Activated CD8-positive, alpha-beta T cell treated with anti-CD3 and anti-CD28 coated beads, Interleukin-2, amount 10 ng/mL, durations not matched to agents 7 days and 5 days (primary cell): ENCODE data around the gene SRPK2. TPM values are rescaled to one million over a fixed set of nuclear protein-coding genes. Genes with fewer than 3 reads are reported as not detected.
"Not testable (repeated sequence)": the region's sequence is repeated elsewhere in the genome, so short reads cannot be mapped to it uniquely, and the experiment has no call there.

ENCODE experiments used
- ATAC-seq: fragments of 150-1000 bp; cut with Tn5 transposase; one replicate; pipeline ENCODE4 v1.10.0; 2021; ENCODE audit warnings: moderate library complexity
- CTCF ChIA-PET: fragments of 350-600 bp; sonication (Branson Sonifier 250); formaldehyde crosslinking; loops from one replicate; lab custom pipeline; 2021; ENCODE audit warnings: antibody characterized with exemption; lab: Charles Lee
- POLR2A ChIA-PET: fragments of 350-600 bp; sonication (Branson Sonifier 250); formaldehyde crosslinking; loops from one replicate; lab custom pipeline; 2021; ENCODE audit warnings: antibody characterized with exemption; lab: Charles Lee
- DNase-seq: peaks from one replicate; pipeline ENCODE4 v3.0.0-alpha.2; 2020
- H3K27ac Mint-ChIP-seq: one replicate; pipeline ENCODE4 v1.8.0; 2021; ENCODE audit warnings: mild to moderate bottlenecking, mixed read lengths
- H3K27me3 Mint-ChIP-seq: one replicate; pipeline ENCODE4 v1.8.0; 2021; ENCODE audit warnings: low read depth, mixed read lengths
- H3K36me3 Mint-ChIP-seq: one replicate; pipeline ENCODE4 v1.8.0; 2021; ENCODE audit warnings: low read depth, mixed read lengths
- H3K4me1 Mint-ChIP-seq: one replicate; pipeline ENCODE4 v1.8.0; 2021; ENCODE audit warnings: low read depth, mixed read lengths
- H3K4me3 Mint-ChIP-seq: one replicate; pipeline ENCODE4 v1.8.0; 2021; ENCODE audit warnings: mild to moderate bottlenecking, mixed read lengths
- H3K9me3 Mint-ChIP-seq: one replicate; pipeline ENCODE4 v1.8.0; 2022; ENCODE audit warnings: mixed read lengths; ENCODE audit not compliant: insufficient read depth
- total RNA-seq, 2 experiments: library from RNA; stranded (reverse); gene quantifications; one replicate each; pipeline ENCODE4 v1.2.3, GENCODE V29; 2021

SRPK2 gene
- total RNA-seq, 2 experiments from 2014 or later: 34.5 to 35.9 TPM

DNA sequence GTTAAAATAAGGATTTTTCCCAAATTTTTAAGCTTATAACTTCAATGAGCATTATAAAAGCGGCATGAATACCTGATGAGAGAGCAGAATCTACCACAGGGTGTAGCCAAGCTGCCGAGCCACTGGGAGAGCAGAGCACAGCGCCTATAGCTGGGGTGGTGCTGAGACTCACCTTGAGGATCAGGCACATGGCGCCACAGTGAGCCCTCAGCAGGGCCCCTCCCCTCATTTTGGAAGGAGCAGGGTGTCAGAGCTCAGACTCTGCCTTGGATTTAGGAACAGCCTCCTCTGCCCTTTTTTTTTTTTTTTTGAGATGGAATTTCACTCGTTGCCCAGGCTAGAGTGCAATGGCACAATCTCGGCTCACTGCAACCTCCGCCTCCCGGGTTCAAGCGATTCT, 118.6 kb downstream of the SRPK2 start:
- Mint-ChIP-seq H3K27ac (no peak overlapping the region), H3K9me3 (no peaks in the 10 kb centered on the region), H3K27me3 (no peaks in the 10 kb centered on the region), H3K4me3 (no peak overlapping the region), H3K36me3 (no peaks in the 10 kb centered on the region), H3K4me1 (peaks cover 23% of the 10 kb centered on the region)
- ChIA-PET CTCF (no interaction called here), POLR2A (interaction anchor here (0.5 to 1.1 kb wide), 3 partner anchors 8 to 262 kb away, joined by 3 read pairs; no protein-coding TSS in a partner anchor)
- ATAC-seq: no peak
- DNase-seq: no peak

DNA sequence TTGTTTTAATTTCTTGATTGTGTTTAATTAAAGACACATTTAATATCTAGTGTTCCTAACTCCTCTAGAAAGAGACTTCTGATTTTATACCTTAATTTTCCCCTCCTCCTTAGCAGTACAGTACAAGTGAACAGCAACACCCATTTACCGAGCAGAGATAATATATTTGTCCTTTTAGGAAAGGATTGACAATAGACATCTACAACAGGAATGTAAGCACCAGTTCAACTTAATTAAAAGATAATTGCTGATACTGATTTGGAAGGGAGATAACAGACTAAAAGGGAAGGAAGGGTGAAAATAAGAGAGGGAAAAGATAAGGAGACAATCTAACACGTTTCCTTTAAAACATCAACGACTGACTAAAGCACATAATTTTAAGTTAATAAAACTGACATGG, 119.3 kb downstream of the SRPK2 start:
- no peaks in the 10 kb centered on the region for H3K36me3 Mint-ChIP-seq
- CTCF ChIA-PET: no interaction called here
- H3K27me3 Mint-ChIP-seq: no peaks in the 10 kb centered on the region
- peak overlapping the region; percentile 60 for H3K27ac Mint-ChIP-seq
- H3K4me1 Mint-ChIP-seq: peaks cover 23% of the 10 kb centered on the region
- no peaks in the 10 kb centered on the region for H3K9me3 Mint-ChIP-seq
- peak overlapping the region; percentile 73 for H3K4me3 Mint-ChIP-seq
- no peak for DNase-seq
- POLR2A ChIA-PET: interaction anchor here (1.2 to 1.3 kb wide), 2 partner anchors 10 to 262 kb away, joined by 3 to 5 read pairs; partner anchors contain the start of gene RINT1
- ATAC-seq: peak; percentile 32

DNA sequence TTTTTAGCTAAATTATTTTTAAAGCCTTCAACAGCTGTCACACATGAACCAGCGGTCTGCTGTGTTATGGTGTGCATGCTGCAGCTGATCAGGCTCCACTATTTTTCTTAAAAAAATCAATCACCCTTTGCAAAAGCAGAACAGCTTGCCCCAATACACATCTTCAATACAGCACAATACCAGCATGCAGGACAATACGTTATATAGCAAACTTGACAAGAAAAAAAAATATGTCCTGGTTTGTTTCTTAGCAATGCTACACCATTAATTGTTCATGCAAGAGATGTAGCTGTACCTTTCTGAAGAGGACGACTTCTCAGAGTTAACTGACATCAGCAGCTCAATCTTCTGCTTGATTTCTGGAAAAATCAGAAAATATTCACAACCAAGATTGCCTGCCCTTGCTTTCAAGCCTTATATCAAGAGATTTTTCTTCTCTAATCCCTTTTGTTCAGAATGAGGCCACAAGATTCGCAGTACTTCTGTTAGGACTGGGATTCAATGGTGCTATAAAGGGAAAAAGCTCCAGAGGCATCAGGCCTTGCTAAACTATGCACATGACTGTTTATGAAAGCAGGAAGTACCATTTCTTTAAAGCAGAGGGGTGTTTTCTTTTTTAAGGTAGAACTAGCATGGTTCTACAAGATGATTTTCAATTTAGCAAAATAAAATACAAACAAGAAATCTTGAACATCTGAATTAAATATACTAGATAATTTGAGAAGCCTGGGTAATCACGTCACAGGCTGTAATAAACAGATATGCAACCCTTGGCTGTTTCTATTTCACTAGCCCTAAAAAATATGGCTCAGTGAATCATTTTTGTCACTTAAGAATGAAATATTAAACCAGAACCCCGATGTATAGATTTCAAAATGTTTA, 120.0 kb downstream of the SRPK2 start:
- peaks cover 23% of the 10 kb centered on the region for H3K4me1 Mint-ChIP-seq
- ChIA-PET POLR2A (interaction anchor here (0.7 to 1.3 kb wide), 4 partner anchors 11 to 263 kb away, joined by 3 to 5 read pairs (median 3); partner anchors contain the start of gene RINT1), CTCF (interaction anchor here (1.0 to 1.4 kb wide), 4 partner anchors 18 to 288 kb away, joined by 3 to 8 read pairs (median 4); no protein-coding TSS in a partner anchor)
- DNase-seq (no peak), ATAC-seq (peak; percentile 78)
- H3K4me3 Mint-ChIP-seq: peak overlapping the region; percentile 73
- no peaks in the 10 kb centered on the region for H3K36me3 Mint-ChIP-seq
- no peaks in the 10 kb centered on the region for H3K9me3 Mint-ChIP-seq
- H3K27me3 Mint-ChIP-seq: no peaks in the 10 kb centered on the region
- peak overlapping the region; percentile 60 for H3K27ac Mint-ChIP-seq

- ChIA-PET POLR2A (interaction anchor here (0.7 to 1.3 kb wide), 3 partner anchors 12 to 264 kb away, joined by 3 to 5 read pairs (median 3); partner anchors contain the start of gene RINT1), CTCF (interaction anchor here (1.0 to 1.4 kb wide), 4 partner anchors 17 to 287 kb away, joined by 3 to 8 read pairs (median 4); no protein-coding TSS in a partner anchor)
- H3K27me3 Mint-ChIP-seq: no peaks in the 10 kb centered on the region
- peak; percentile 73 for ATAC-seq
- H3K27ac Mint-ChIP-seq: no peak overlapping the region
- no peaks in the 10 kb centered on the region for H3K36me3 Mint-ChIP-seq
- H3K4me3 Mint-ChIP-seq: peak overlapping the region; percentile 73
- H3K9me3 Mint-ChIP-seq: no peaks in the 10 kb centered on the region
- DNase-seq: no peak
- peaks cover 23% of the 10 kb centered on the region for H3K4me1 Mint-ChIP-seq
Measured at GRCh38 chr7:105268056-105268455, 120.7 kb downstream of the SRPK2 start.

- Mint-ChIP-seq H3K4me3 (peak overlapping the region; percentile 55), H3K27me3 (no peaks in the 10 kb centered on the region), H3K4me1 (peaks cover 23% of the 10 kb centered on the region), H3K27ac (peak overlapping the region; percentile 40), H3K9me3 (no peaks in the 10 kb centered on the region), H3K36me3 (no peaks in the 10 kb centered on the region)
- POLR2A ChIA-PET: no interaction called here
- no peak for DNase-seq
- CTCF ChIA-PET: no interaction called here
- peak; percentile 50 for ATAC-seq
Measured at GRCh38 chr7:105267244-105267643, 121.5 kb downstream of the SRPK2 start.

DNA sequence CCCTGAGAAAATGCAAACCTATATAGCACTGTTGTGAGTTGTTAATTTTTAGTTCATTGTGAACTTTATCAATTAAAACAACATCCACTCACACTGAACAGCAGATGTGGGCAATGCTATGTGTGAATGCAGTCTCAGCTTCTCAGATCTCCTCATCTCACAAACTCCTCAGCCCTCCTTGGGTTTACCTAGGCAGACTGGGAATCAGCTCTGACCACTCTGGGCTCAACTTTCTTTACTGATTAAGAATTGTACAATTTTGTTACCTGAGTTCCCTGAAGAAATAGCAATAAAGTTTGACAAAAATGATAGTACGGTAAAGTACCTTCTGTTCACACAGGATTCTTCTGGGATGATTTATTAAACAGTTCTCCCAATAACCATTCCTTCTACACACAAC, 124.0 kb downstream of the SRPK2 start:
- ChIA-PET POLR2A (no interaction called here), CTCF (no interaction called here)
- H3K27ac Mint-ChIP-seq: no peak overlapping the region
- H3K4me1 Mint-ChIP-seq: peaks cover 19% of the 10 kb centered on the region
- H3K4me3 Mint-ChIP-seq: no peak overlapping the region
- ATAC-seq (no peak), DNase-seq (no peak)
- H3K9me3 Mint-ChIP-seq: no peaks in the 10 kb centered on the region
- H3K36me3 Mint-ChIP-seq: peaks cover 11% of the 10 kb centered on the region
- no peaks in the 10 kb centered on the region for H3K27me3 Mint-ChIP-seq

DNA sequence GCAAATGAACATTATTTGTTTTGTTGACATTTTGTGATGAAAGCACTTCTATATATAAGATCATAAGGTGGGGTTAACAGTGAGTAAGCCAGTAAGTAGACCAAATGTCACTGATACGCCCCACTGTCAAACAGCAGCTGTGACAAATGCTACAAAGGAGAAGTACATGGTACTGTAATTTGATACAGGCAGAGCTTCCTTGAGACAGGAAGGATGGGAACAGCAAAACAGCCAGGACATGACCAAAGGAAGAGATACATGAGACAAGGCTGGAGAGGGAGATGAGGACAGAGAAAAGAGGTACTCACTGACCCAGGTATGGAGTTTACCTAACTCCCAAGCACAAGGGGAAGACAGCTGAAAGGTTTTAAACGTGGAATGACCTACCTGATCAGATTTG, 127.0 kb downstream of the SRPK2 start:
- Mint-ChIP-seq H3K27ac (peak overlapping the region; percentile 4), H3K4me3 (no peak overlapping the region), H3K36me3 (peaks cover 11% of the 10 kb centered on the region), H3K4me1 (peaks cover 9% of the 10 kb centered on the region), H3K9me3 (no peaks in the 10 kb centered on the region), H3K27me3 (no peaks in the 10 kb centered on the region)
- ChIA-PET CTCF (interaction anchor here (0.9 to 1.0 kb wide), 2 partner anchors 9 to 281 kb away, joined by 3 read pairs; no protein-coding TSS in a partner anchor), POLR2A (interaction anchor here (0.5 to 1.4 kb wide), 2 partner anchors 9 to 160 kb away, joined by 3 read pairs; no protein-coding TSS in a partner anchor)
- DNase-seq (no peak), ATAC-seq (no peak)

DNA sequence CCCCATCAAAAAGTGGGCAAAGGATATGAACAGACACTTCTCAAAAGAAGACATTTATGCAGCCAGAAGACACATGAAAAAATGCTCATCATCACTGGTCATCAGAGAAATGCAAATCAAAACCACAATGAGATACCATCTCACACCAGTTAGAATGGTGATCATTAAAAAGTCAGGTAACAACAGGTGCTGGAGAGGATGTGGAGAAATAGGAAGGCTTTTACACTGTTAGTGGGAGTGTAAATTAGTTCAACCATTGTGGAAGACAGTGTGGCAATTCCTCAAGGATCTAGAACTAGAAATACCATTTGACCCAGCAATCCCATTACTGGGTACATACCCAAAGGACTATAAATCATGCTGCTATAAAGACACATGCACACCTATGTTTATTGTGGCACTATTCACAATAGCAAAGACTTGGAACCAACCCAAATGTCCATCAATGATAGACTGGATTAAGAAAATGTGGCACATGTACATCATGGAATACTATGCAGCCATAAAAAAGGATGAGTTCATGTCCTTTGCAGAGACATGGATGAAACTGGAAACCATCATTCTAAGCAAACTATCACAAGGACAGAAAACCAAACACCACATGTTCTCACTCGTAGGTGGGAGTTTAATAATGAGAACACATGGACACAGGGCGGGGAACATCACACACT, 128.4 kb downstream of the SRPK2 start:
- DNase-seq, H3K4me3 Mint-ChIP-seq, H3K4me1 Mint-ChIP-seq, POLR2A ChIA-PET, ATAC-seq, CTCF ChIA-PET, H3K27ac Mint-ChIP-seq, H3K27me3 Mint-ChIP-seq, H3K9me3 Mint-ChIP-seq: not testable (repeated sequence)
- peaks cover 13% of the 10 kb centered on the region for H3K36me3 Mint-ChIP-seq

GRCh38 chr7:105258919-105259318, 129.8 kb downstream of the SRPK2 start:
- H3K4me1 Mint-ChIP-seq, H3K27ac Mint-ChIP-seq, DNase-seq, H3K27me3 Mint-ChIP-seq, ATAC-seq, H3K4me3 Mint-ChIP-seq, H3K9me3 Mint-ChIP-seq, POLR2A ChIA-PET, CTCF ChIA-PET: not testable (repeated sequence)
- peaks cover 13% of the 10 kb centered on the region for H3K36me3 Mint-ChIP-seq

DNA sequence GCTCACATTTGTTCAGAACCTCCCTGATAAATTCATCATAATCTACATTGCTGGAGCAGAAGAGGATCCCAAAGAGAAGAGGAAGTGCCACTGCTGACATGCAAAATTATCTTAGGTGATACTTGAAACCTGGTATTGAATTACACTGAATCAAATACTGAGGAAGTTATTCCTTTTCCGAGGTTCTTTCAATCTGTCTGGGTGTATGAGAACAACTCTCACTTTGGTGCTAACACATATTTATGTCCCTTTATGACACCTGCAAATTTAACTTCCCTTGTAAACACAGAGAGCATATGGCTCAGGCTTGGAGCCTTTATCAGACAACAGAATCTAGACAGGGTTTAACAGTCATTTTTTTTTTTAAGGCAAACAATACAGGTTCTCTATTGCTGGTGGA, 131.4 kb downstream of the SRPK2 start:
- CTCF ChIA-PET: no interaction called here
- Mint-ChIP-seq H3K36me3 (peaks cover 13% of the 10 kb centered on the region), H3K9me3 (no peaks in the 10 kb centered on the region), H3K27ac (no peak overlapping the region), H3K27me3 (no peaks in the 10 kb centered on the region), H3K4me3 (no peak overlapping the region), H3K4me1 (peaks cover 5% of the 10 kb centered on the region)
- POLR2A ChIA-PET: no interaction called here
- no peak for ATAC-seq
- DNase-seq: no peak

GRCh38 chr7:105256761-105257231, 131.9 kb downstream of the SRPK2 start:
- no peaks in the 10 kb centered on the region for H3K9me3 Mint-ChIP-seq
- ATAC-seq: no peak
- POLR2A ChIA-PET: no interaction called here
- CTCF ChIA-PET: no interaction called here
- no peak overlapping the region for H3K4me3 Mint-ChIP-seq
- peaks cover 9% of the 10 kb centered on the region for H3K4me1 Mint-ChIP-seq
- DNase-seq: no peak
- H3K27me3 Mint-ChIP-seq: no peaks in the 10 kb centered on the region
- H3K36me3 Mint-ChIP-seq: peaks cover 13% of the 10 kb centered on the region
- no peak overlapping the region for H3K27ac Mint-ChIP-seq
